Ishikawa (cell line): ENCODE data around the gene ODAD3.
A peak's percentile ranks its signal among the peaks of the same experiment; 100 is the strongest.

Experiments used
- CEBPB ChIP-seq: IDR thresholded peaks from 2 replicates; pipeline ENCODE4 v1.6.1; 2012
- CREB1 ChIP-seq: IDR thresholded peaks from 2 replicates; pipeline ENCODE4 v1.6.1; 2012; ENCODE audit warnings: low read depth
- EP300 ChIP-seq: IDR thresholded peaks from 2 replicates; pipeline ENCODE4 v1.6.1; 2012; ENCODE audit warnings: borderline replicate concordance
- FOXM1 ChIP-seq: IDR thresholded peaks from 2 replicates; pipeline ENCODE4 v1.6.1; 2012; ENCODE audit warnings: low read depth, borderline replicate concordance
- RAD21 ChIP-seq: IDR thresholded peaks from 2 replicates; pipeline ENCODE4 v1.6.1; 2012; ENCODE audit warnings: low read depth
- TAF1 ChIP-seq: IDR thresholded peaks from 2 replicates; pipeline ENCODE4 v1.6.1; 2012; ENCODE audit warnings: low read depth, mild to moderate bottlenecking
- USF1 ChIP-seq: IDR thresholded peaks from 2 replicates; pipeline ENCODE4 v1.6.1; 2012
- YY1 ChIP-seq: IDR thresholded peaks from 2 replicates; pipeline ENCODE4 v1.6.1; 2012; ENCODE audit warnings: low read depth
- ZBTB7A ChIP-seq: IDR thresholded peaks from 2 replicates; pipeline ENCODE4 v1.6.1; 2012; ENCODE audit warnings: low read depth

Gene ODAD3

GRCh38 chr19:11373166-11373884, 61.6 kb downstream of the ODAD3 start:
- TF ChIP-seq YY1: no peak
- TF ChIP-seq FOXM1: peak; percentile 65; the same call in 1 of the 2 replicates
- TF ChIP-seq RAD21: no peak

GRCh38 chr19:11370744-11371143, 64.2 kb downstream of the ODAD3 start:
- TF ChIP-seq YY1 (no peak), TAF1 (no peak), ZBTB7A (no peak), USF1 (no peak), EP300 (no peak), CREB1 (no peak), FOXM1 (no peak), CEBPB (no peak)
